NCI-H526 (cell line): ENCODE measurements around the gene LMAN1L.

Experiments used
- DNase-seq, 2 experiments: peaks; one replicate each; lab custom pipeline; 2025; lab: John Stamatoyannopoulos, UW

Gene LMAN1L

GRCh38 chr15:74858369-74858740 lies 45.7 kb downstream of the LMAN1L start:
- DNase-seq = no peak

- DNase-seq = no peak
Observed at GRCh38 chr15:74863239-74864056, 50.8 kb downstream of the LMAN1L start.

GRCh38 chr15:74864296-74864695 lies 51.7 kb downstream of the LMAN1L start:
- DNase-seq = no peak

- DNase-seq = no peak
Observed at GRCh38 chr15:74865316-74865715, 52.7 kb downstream of the LMAN1L start.

GRCh38 chr15:74866090-74866489 lies 53.5 kb downstream of the LMAN1L start:
- DNase-seq = no peak

- DNase-seq = no peak
Observed at GRCh38 chr15:74867466-74868038, 54.9 kb downstream of the LMAN1L start.

GRCh38 chr15:74868059-74868458 lies 55.4 kb downstream of the LMAN1L start:
- no peak for DNase-seq

GRCh38 chr15:74869372-74869725 lies 56.7 kb downstream of the LMAN1L start:
- no peak for DNase-seq

GRCh38 chr15:74869726-74870407 lies 57.2 kb downstream of the LMAN1L start:
- DNase-seq = no peak

GRCh38 chr15:74870436-74871215 lies 58.0 kb downstream of the LMAN1L start:
- DNase-seq = no peak

- DNase-seq = no peak
Observed at GRCh38 chr15:74872702-74873035, 60.0 kb downstream of the LMAN1L start.

- DNase-seq = peak; percentile 93 to 95
Observed at GRCh38 chr15:74873036-74873755, 60.6 kb downstream of the LMAN1L start, which contains the start of gene SCAMP2. Gene SCAMP2 (minus strand): TSS chr15:74873365. CDS start chr15:74873255, 110 bp downstream.

- DNase-seq = peak in 1 of 2 experiments; percentile 59
Observed at GRCh38 chr15:74873756-74874424, 61.3 kb downstream of the LMAN1L start.
